HG03039 (cell line): ENCODE results near the gene RASAL2.
"Not testable (repeated sequence)": the region's sequence is repeated elsewhere in the genome, so short reads cannot be mapped to it uniquely, and the experiment has no call there.

Experiments used
- ATAC-seq: cut with Tn5 transposase; IDR thresholded peaks from one replicate; pipeline ENCODE4 v1.9.1; 2021; ENCODE audit warnings: mild to moderate bottlenecking, moderate library complexity; ENCODE audit not compliant: unreplicated experiment

Gene RASAL2

GRCh38 chr1:178151831-178152230 lies 57.9 kb downstream of the RASAL2 start:
- ATAC-seq: no peak

- no peak for ATAC-seq
These were observed 61.8 kb downstream of the RASAL2 start for GRCh38 chr1:178155481-178156255.

GRCh38 chr1:178160736-178161475 lies 67.0 kb downstream of the RASAL2 start:
- no peak for ATAC-seq

- no peak for ATAC-seq
These were observed 67.6 kb downstream of the RASAL2 start for GRCh38 chr1:178161516-178161915.

GRCh38 chr1:178165196-178165595 lies 71.3 kb downstream of the RASAL2 start:
- no peak for ATAC-seq

GRCh38 chr1:178166429-178167024 lies 72.6 kb downstream of the RASAL2 start:
- ATAC-seq: no peak

- no peak for ATAC-seq
These were observed 74.6 kb downstream of the RASAL2 start for GRCh38 chr1:178168536-178168935.

- no peak for ATAC-seq
These were observed 75.7 kb downstream of the RASAL2 start for GRCh38 chr1:178169649-178170048.

GRCh38 chr1:178172939-178173338 lies 79.0 kb downstream of the RASAL2 start:
- ATAC-seq: no peak

GRCh38 chr1:178174539-178174938 lies 80.6 kb downstream of the RASAL2 start:
- no peak for ATAC-seq

GRCh38 chr1:178180405-178180804 lies 86.5 kb downstream of the RASAL2 start:
- ATAC-seq: no peak

- no peak for ATAC-seq
These were observed 89.9 kb downstream of the RASAL2 start for GRCh38 chr1:178183796-178184195.

- no peak for ATAC-seq
These were observed 94.4 kb downstream of the RASAL2 start for GRCh38 chr1:178188306-178188705.

GRCh38 chr1:178189814-178190213 lies 95.9 kb downstream of the RASAL2 start:
- peak; percentile 67 for ATAC-seq

- ATAC-seq: no peak
These were observed 97.0 kb downstream of the RASAL2 start for GRCh38 chr1:178190881-178191280.

GRCh38 chr1:178192686-178193085 lies 98.8 kb downstream of the RASAL2 start:
- no peak for ATAC-seq

GRCh38 chr1:178196631-178197030 lies 102.7 kb downstream of the RASAL2 start:
- ATAC-seq: no peak

GRCh38 chr1:178202095-178202494 lies 108.2 kb downstream of the RASAL2 start:
- not testable (repeated sequence) for ATAC-seq

GRCh38 chr1:178202546-178202945 lies 108.6 kb downstream of the RASAL2 start:
- ATAC-seq: not testable (repeated sequence)

GRCh38 chr1:178208269-178208856 lies 114.5 kb downstream of the RASAL2 start:
- not testable (repeated sequence) for ATAC-seq

GRCh38 chr1:178209935-178210334 lies 116.0 kb downstream of the RASAL2 start:
- ATAC-seq: no peak
